Uterus (tissue), 4 donors: Measurements from ENCODE around the gene ARHGEF10L. TPM values are rescaled to one million over a fixed set of nuclear protein-coding genes. Genes with fewer than 3 reads are reported as not detected.
"Not testable (repeated sequence)": the region's sequence is repeated elsewhere in the genome, so short reads cannot be mapped to it uniquely, and the experiment has no call there.

Experiments
- DNase-seq, 2 donors: peaks; one replicate each; pipeline ENCODE4 v3.0.0-alpha.2; 2019 to 2020
- H3K27ac ChIP-seq, 2 donors: fragments of 200-600 bp; sonication (generic); 1 replicate in 1 of 2; 2 replicates in 1 of 2; pipeline ENCODE4 v1.5.1; 2016 to 2018
- H3K27me3 ChIP-seq, 2 donors: fragments of 200-600 bp; sonication (generic); one replicate each; pipeline ENCODE4 v1.5.1; 2018 to 2019; ENCODE audit warnings: control low read depth in 1 of 2
- H3K36me3 ChIP-seq, 2 donors: fragments of 200-600 bp; sonication (generic); one replicate each; pipeline ENCODE4 v1.5.1; 2019; ENCODE audit warnings: control low read depth in 1 of 2
- H3K4me1 ChIP-seq, 2 donors: fragments of 200-600 bp; sonication (generic); one replicate each; pipeline ENCODE4 v1.5.1; 2018 to 2019; ENCODE audit warnings: control low read depth in 1 of 2
- H3K4me3 ChIP-seq, 2 donors: fragments of 200-600 bp; sonication (generic); 1 replicate in 1 of 2; 2 replicates in 1 of 2; pipeline ENCODE4 v1.5.1; 2018 to 2019; ENCODE audit warnings: mild to moderate bottlenecking in 1 of 2
- H3K9me3 ChIP-seq, 2 donors: fragments of 200-600 bp; sonication (generic); one replicate each; pipeline ENCODE4 v1.5.1; 2019; ENCODE audit warnings: control low read depth in 1 of 2
- CTCF ChIP-seq, 4 experiments: fragments of 200-600 bp in 2 of 4; fragments of 450-650 bp in 2 of 4; sonication (generic) in 2 of 4; IDR thresholded peaks; one replicate each; pipeline ENCODE4 v1.5.1; 2016 to 2019; ENCODE audit warnings: antibody characterized with exemption in 4 of 4, mild to moderate bottlenecking in 2 of 4, moderate library complexity in 1 of 4
- POLR2A ChIP-seq, 2 donors: fragments of 450-650 bp; IDR thresholded peaks; one replicate each; pipeline ENCODE4 v1.6.1; 2016; ENCODE audit warnings: antibody characterized with exemption in 2 of 2, mild to moderate bottlenecking in 1 of 2, moderate library complexity in 1 of 2
- intact Hi-C: fragments of 100-400 bp; cut with DNase I; formaldehyde crosslinking; loops from one replicate; pipeline ENCODE4 v1.15.1; 2023; ENCODE audit warnings: low total_unique reads
- total RNA-seq, 4 donors: library from RNA; depleted of rRNA in 3 of 4; stranded (reverse); fragments of >200 nt in 3 of 4; gene quantifications; one replicate each; pipeline versions ENCODE4 v1.1.0 to v1.2.4, GENCODE V29; 2014 to 2023
- donor health status: DM: yes; HTN: yes; CAD: no.

Gene ARHGEF10L
- total RNA-seq, 4 donors from 2014 or later = 5.6 to 61.9 (median 19.1) TPM

GRCh38 chr1:17502326-17502778, 37.1 kb upstream of the ARHGEF10L start:
- H3K36me3 ChIP-seq = no peaks in the 10 kb centered on the region
- no peaks in the 10 kb centered on the region for H3K9me3 ChIP-seq
- H3K4me1 ChIP-seq = no peaks in the 10 kb centered on the region
- peak; percentile 83 to 85 for DNase-seq
- no peak overlapping the region for H3K4me3 ChIP-seq
- H3K27me3 ChIP-seq = no peaks in the 10 kb centered on the region
- TF ChIP-seq POLR2A (IDR thresholded peaks at IDR 0.05) (peak in 1 of 2 donors; percentile 9), CTCF (IDR thresholded peaks at IDR 0.05) (peak; percentile 85 to 87 (median 86))
- H3K27ac ChIP-seq = peak overlapping the region; percentile 6 to 7
- intact Hi-C loops = loop anchor here (5.0 kb wide), 1 partner anchor 105 kb away; no protein-coding TSS in a partner anchor

GRCh38 chr1:17503146-17503545, 36.4 kb upstream of the ARHGEF10L start:
- H3K27me3 ChIP-seq = no peaks in the 10 kb centered on the region
- H3K27ac ChIP-seq = peak overlapping the region; percentile 6 to 7
- H3K36me3 ChIP-seq = no peaks in the 10 kb centered on the region
- DNase-seq = no peak
- no peak for TF ChIP-seq CTCF (IDR thresholded peaks at IDR 0.05)
- TF ChIP-seq POLR2A (IDR thresholded peaks at IDR 0.05) = no peak
- H3K4me1 ChIP-seq = no peaks in the 10 kb centered on the region
- intact Hi-C loops = loop anchor here (5.0 kb wide), 1 partner anchor 104 kb away; no protein-coding TSS in a partner anchor
- no peaks in the 10 kb centered on the region for H3K9me3 ChIP-seq
- no peak overlapping the region for H3K4me3 ChIP-seq

- H3K4me3 ChIP-seq, H3K9me3 ChIP-seq, intact Hi-C loops, H3K36me3 ChIP-seq, H3K27me3 ChIP-seq, H3K27ac ChIP-seq, H3K4me1 ChIP-seq, DNase-seq: not testable (repeated sequence)
Measured at GRCh38 chr1:17507200-17507599, 32.3 kb upstream of the ARHGEF10L start.

- no peaks in the 10 kb centered on the region for H3K9me3 ChIP-seq
- intact Hi-C loops = no loop called here
Measured at GRCh38 chr1:17507915-17508314, 31.6 kb upstream of the ARHGEF10L start.

GRCh38 chr1:17509363-17509762, 30.1 kb upstream of the ARHGEF10L start:
- DNase-seq = no peak
- Histone ChIP-seq H3K9me3 (no peaks in the 10 kb centered on the region), H3K27ac (no peak overlapping the region), H3K36me3 (no peaks in the 10 kb centered on the region), H3K4me1 (no peaks in the 10 kb centered on the region), H3K27me3 (no peaks in the 10 kb centered on the region), H3K4me3 (no peak overlapping the region)
- TF ChIP-seq CTCF (IDR thresholded peaks at IDR 0.05) (no peak), POLR2A (IDR thresholded peaks at IDR 0.05) (no peak)
- intact Hi-C loops = no loop called here

More at GRCh38 chr1:17507915-17508314, 31.6 kb upstream of the ARHGEF10L start:
- Histone ChIP-seq H3K27me3 (no peaks in the 10 kb centered on the region), H3K4me1 (no peaks in the 10 kb centered on the region), H3K4me3 (no peak overlapping the region), H3K36me3 (no peaks in the 10 kb centered on the region), H3K27ac (no peak overlapping the region)
- no peak for TF ChIP-seq CTCF (IDR thresholded peaks at IDR 0.05)
- TF ChIP-seq POLR2A (IDR thresholded peaks at IDR 0.05) = no peak
- no peak for DNase-seq

- no peak overlapping the region for H3K4me3 ChIP-seq
- intact Hi-C loops = no loop called here
- no peaks in the 10 kb centered on the region for H3K4me1 ChIP-seq
Measured at GRCh38 chr1:17510138-17510537, 29.4 kb upstream of the ARHGEF10L start.

More at GRCh38 chr1:17510138-17510537, 29.4 kb upstream of the ARHGEF10L start:
- Histone ChIP-seq H3K9me3 (no peaks in the 10 kb centered on the region), H3K27me3 (no peaks in the 10 kb centered on the region), H3K27ac (no peak overlapping the region), H3K36me3 (no peaks in the 10 kb centered on the region)
- DNase-seq = no peak
- TF ChIP-seq POLR2A (IDR thresholded peaks at IDR 0.05) = no peak
- no peak for TF ChIP-seq CTCF (IDR thresholded peaks at IDR 0.05)
